NCI-H2107 treated with DMSO at 0.1 percent for 48 hours (cell line): ENCODE results near the gene CITED2.
"Not testable (repeated sequence)": the region's sequence is repeated elsewhere in the genome, so short reads cannot be mapped to it uniquely, and the experiment has no call there.

Experiments
- DNase-seq: peaks from one replicate; lab custom pipeline; 2025; ENCODE audit not compliant: unreplicated experiment; lab: John Stamatoyannopoulos, UW

CITED2 gene

GRCh38 chr6:139374357-139375225 lies at the start of gene CITED2:
TSS of gene CITED2 (minus strand) at chr6:139374648. CDS start at chr6:139373944, 704 bp downstream.
- peak; percentile 78 for DNase-seq

- no peak for DNase-seq
Observed at GRCh38 chr6:139423037-139423703, 48.7 kb upstream of the CITED2 start.

- DNase-seq = no peak
Observed at GRCh38 chr6:139422105-139423036, 47.9 kb upstream of the CITED2 start.

- no peak for DNase-seq
Observed at GRCh38 chr6:139418481-139419132, 44.2 kb upstream of the CITED2 start.

GRCh38 chr6:139416146-139416545 lies 41.7 kb upstream of the CITED2 start:
- no peak for DNase-seq

- DNase-seq = no peak
Observed at GRCh38 chr6:139415365-139415764, 40.9 kb upstream of the CITED2 start.

GRCh38 chr6:139412103-139412502 lies 37.7 kb upstream of the CITED2 start:
- not testable (repeated sequence) for DNase-seq

- DNase-seq = no peak
Observed at GRCh38 chr6:139409026-139409425, 34.6 kb upstream of the CITED2 start.

- DNase-seq = no peak
Observed at GRCh38 chr6:139407718-139408222, 33.3 kb upstream of the CITED2 start.

- DNase-seq = no peak
Observed at GRCh38 chr6:139406577-139407343, 32.3 kb upstream of the CITED2 start.

GRCh38 chr6:139402876-139403386 lies 28.5 kb upstream of the CITED2 start:
- no peak for DNase-seq

GRCh38 chr6:139398658-139399057 lies 24.2 kb upstream of the CITED2 start:
- DNase-seq = no peak

- no peak for DNase-seq
Observed at GRCh38 chr6:139395891-139396301, 21.4 kb upstream of the CITED2 start.

GRCh38 chr6:139395371-139395770 lies 20.9 kb upstream of the CITED2 start:
- DNase-seq = no peak

- no peak for DNase-seq
Observed at GRCh38 chr6:139394027-139394649, 19.7 kb upstream of the CITED2 start.

GRCh38 chr6:139392794-139393193 lies 18.3 kb upstream of the CITED2 start:
- no peak for DNase-seq

GRCh38 chr6:139391709-139392108 lies 17.3 kb upstream of the CITED2 start:
- DNase-seq = no peak

- DNase-seq = no peak
Observed at GRCh38 chr6:139390447-139390846, 16.0 kb upstream of the CITED2 start.

- DNase-seq = no peak
Observed at GRCh38 chr6:139388384-139388783, 13.9 kb upstream of the CITED2 start.
